GM21367 (cell line): Measurements from ENCODE around the gene RNF26.

ENCODE experiments used
- ATAC-seq: cut with Tn5 transposase; IDR thresholded peaks from one replicate; pipeline ENCODE4 v1.9.1; 2021; ENCODE audit not compliant: unreplicated experiment

The RNF26 gene

DNA sequence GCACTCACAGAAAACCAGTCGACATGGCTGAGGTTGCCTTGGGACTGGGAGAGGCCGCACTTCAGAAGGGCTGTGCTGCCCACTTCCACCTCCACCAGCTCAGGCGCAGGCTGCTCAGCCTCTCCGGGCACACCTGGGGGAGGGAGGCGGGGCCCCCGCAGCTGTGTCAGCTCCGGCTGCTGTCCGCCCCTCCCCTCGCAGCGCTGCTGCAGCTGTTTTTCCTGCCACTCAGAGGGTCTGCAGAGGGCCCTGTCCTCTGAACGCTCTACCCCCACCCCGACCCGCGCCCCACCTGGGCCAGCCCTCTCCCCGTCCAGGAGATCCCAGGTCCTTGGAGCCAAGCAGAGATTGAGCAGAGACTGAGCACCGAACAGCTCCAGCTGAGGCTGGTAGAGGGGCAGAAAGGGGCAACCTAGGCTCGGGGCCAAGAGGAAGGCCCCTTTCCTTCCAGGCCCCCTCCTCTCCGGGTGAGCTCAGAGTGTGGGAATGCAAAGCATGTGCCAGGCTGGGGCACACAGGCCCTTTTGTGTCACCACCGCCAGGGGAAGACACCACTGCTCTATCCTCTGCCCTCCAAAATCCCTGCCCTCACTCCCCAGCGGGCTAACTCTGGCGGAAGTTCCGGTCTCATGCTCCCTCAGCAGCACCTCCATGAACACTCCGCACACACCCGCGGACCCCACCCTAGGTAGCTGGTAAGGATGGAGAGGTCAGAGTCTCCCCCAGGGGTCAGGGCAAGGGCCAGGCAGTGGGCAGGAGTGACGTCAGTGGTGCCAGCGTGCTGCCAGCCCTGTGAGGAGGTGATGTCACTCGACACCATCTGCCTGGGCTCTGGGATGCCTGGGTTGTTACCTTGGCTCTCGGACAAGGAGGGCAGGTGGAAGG, 19.0 kb upstream of the RNF26 start:
- no peak for ATAC-seq

DNA sequence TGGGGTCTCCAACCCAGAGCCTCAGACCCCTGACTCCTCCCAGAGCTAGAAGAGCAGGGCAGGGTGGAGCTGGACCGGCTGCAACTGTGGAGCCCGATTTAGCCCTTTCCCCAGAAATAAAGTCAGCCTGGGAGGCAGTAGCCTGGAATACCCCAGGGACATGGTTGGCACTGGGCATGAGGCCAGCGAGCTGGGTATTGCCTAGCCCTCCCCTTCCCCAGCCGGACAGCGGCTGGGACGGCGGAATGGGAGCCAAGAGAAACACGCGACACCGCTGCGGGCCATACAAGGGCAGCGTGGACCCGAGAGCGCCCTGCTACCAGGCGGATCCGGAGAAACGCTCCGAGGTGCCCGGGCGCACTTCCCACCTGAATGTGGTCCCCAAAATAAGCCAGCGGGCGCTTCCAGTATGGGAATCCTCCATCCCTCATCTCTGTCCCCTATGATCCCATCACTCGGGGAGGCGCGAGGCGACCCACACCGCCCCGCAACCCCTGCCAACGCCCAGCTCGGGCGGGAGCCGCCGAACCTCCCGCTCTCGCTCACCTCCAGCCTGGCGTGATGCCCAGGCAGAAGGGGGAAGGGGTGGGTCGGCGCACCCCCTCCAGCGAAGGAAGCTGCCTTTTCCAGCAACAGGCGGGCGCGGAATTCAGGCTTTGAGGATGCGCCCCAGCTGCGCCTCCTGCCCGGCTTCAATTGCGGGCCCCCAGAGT, 18.2 kb upstream of the RNF26 start:
- ATAC-seq: no peak

GRCh38 chr11:119316729-119317591, 17.4 kb upstream of the RNF26 start, which contains the start of gene MCAM:
Gene MCAM, minus strand, starts transcription at chr11:119317130. Its CDS starts 29 bp downstream, at chr11:119317101.
- ATAC-seq: no peak

- ATAC-seq: no peak
Observed at GRCh38 chr11:119317592-119318239, 16.6 kb upstream of the RNF26 start.

- ATAC-seq: no peak
Observed at GRCh38 chr11:119318240-119319135, 15.8 kb upstream of the RNF26 start.

- ATAC-seq: no peak
Observed at GRCh38 chr11:119319136-119319699, 15.1 kb upstream of the RNF26 start.

DNA sequence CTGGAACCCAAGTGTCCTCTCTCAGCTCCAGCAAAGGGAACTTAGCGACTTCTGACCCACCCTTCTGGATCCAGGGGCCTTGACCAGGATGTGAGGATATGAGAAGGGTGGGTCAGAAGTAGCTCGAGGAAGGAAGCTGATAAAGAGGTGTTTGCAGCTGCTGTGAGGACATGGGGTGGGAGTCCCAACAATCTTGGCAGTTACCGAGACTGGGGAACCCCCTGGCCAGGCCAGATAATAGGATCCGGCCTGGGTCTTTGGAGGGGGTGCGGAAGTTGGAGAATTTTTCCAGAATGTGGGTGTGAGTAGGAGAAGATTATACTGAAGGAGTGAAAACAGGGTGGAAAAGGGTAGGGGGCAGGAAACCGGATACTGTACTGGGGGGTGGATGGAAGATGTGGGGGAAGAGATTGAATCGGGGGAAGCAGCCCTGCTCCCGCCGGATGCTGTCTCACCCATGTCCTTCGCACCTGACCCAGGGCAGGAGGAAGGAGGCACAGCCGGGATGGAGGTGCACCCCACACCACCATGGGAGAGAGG, 14.6 kb upstream of the RNF26 start:
- no peak for ATAC-seq

- no peak for ATAC-seq
Observed at GRCh38 chr11:119320240-119320775, 14.0 kb upstream of the RNF26 start.

DNA sequence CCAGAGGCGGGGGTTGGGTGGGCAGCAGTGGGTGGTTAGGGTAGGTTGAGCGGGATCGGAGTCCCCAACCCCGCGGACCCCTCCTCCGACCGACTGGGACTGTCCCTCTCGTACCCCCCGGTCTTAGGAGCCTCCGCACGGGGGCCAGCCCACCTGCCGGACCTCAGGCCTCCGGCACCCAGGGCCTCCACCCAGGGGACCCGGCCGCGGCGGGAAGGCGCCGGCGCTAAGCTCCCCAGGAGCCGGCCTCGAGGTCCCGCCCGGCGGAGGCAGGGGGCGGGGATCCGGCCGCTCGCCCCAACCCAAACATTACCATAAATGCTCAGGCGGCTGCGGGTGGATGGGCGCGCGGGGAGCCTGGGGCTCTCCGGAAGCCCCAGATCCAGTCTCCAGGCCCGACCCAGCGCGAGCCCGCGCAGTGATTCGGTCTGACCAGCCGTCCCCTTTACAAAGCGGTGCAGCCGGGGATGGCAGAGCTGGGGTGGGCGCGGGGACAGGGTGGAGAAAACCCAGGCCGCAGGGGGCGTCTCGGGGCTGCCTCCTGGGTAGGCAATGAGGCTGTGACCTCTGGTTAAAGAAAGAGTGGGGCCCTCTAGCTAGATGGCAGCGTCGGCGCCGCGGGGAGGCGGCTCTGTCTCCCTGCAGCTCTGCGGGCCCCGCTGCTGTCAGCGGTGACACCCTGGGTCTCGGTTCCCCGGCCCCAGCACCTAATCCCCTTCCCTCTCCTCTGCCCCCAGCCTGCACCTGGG, 13.4 kb upstream of the RNF26 start:
- peak; percentile 39 for ATAC-seq

GRCh38 chr11:119322360-119322739, 12.0 kb upstream of the RNF26 start:
- no peak for ATAC-seq

DNA sequence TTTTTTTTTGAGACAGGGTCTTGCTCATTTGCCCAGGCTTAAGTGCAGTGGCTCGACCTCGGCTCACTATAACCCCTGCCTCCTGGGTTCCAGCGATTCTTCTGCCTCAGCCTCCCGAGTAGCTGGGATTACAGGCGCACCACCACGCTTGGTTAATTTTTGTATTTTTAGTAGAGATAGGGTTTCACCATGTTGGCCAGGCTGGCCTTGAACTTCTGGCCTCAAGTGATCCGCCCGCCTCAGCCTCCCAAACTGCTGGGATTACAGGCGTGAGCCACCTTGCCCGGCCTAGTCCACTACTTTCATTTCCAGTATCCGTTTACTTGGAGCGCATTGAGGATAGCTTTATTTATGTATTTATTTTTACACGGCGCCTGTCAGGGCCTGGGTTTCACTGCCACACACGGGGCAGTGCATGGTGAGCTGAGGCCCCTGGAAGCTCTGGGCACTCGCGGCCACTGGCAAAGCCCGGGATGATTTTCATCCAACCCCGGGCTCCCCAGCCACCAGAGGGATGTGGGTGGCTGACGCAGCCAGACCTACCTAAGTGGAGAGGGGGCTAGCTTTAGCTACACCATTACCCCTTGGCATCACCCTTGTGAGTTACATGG, 11.3 kb upstream of the RNF26 start:
- no peak for ATAC-seq

GRCh38 chr11:119323532-119324033, 10.7 kb upstream of the RNF26 start:
- no peak for ATAC-seq

DNA sequence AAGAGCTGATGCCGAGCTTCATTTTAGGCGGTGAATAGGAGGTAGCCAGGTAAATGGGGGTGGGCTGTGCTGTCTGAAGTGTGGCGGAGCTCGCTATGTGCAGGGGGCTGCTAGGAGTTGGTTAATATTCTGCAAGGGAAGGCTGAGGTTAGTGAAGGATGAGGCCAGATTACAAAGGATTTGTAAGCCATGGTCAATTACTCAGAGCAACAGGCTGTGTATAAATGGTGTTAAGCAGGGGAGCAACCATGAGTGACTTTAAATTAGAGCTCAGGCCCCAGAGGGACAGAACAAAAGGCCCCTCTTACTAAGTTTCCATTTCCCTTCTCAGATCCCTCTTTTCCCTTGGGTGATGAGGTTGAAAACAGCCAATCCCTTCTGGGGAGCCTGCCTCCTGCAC, 10.1 kb upstream of the RNF26 start:
- no peak for ATAC-seq

DNA sequence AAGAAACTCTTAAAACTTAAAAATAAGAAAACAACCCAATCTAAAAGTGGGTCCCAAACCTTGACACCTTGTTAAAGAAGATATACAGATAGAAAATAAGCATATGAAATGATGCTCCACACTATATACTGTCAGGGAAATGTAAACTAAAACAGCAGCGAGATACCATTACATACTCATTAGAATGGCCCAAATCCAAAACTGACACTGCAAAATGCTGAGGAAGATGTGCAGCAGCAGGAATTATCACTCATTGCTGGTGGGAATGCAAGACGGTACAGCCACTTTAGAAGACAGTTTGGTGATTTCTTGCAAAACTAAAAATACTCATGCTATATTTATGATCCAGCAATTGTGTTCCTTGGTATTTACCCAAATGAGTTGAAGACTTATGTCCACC, 5.0 kb upstream of the RNF26 start:
- no peak for ATAC-seq

- no peak for ATAC-seq
Observed at GRCh38 chr11:119330237-119330636, 4.1 kb upstream of the RNF26 start.

- ATAC-seq: no peak
Observed at GRCh38 chr11:119332111-119332765, 2.1 kb upstream of the RNF26 start.

- ATAC-seq: no peak
Observed at GRCh38 chr11:119335091-119335654, 846 bp downstream of the RNF26 start.
